Osteoblast (primary cell): Measurements from ENCODE around the gene NOXRED1. TPM values are rescaled to one million over a fixed set of nuclear protein-coding genes. Genes with fewer than 3 reads are reported as not detected.

ENCODE experiments used
- DNase-seq: peaks from one replicate; pipeline ENCODE4 v3.0.0; 2011; ENCODE audit warnings: low spot score, mixed read lengths; ENCODE audit not compliant: insufficient read length; ENCODE audit errors: missing footprints
- H2AFZ ChIP-seq: 2 replicates; pipeline ENCODE4 v1.6.0; 2011; ENCODE audit warnings: mild to moderate bottlenecking, low read length
- H3K27ac ChIP-seq: 2 replicates; pipeline ENCODE4 v1.5.1; 2011; ENCODE audit warnings: mild to moderate bottlenecking, low read depth, low read length, moderate library complexity
- H3K27me3 ChIP-seq: 2 replicates; pipeline ENCODE4 v1.6.0; 2012; ENCODE audit warnings: mild to moderate bottlenecking, control low read depth, inconsistent platforms, low read length, moderate library complexity; ENCODE audit not compliant: insufficient read depth
- H3K36me3 ChIP-seq: 2 replicates; pipeline ENCODE4 v1.5.1; 2011; ENCODE audit warnings: mild to moderate bottlenecking, low read length, control low read depth, moderate library complexity; ENCODE audit not compliant: insufficient read depth
- H3K4me1 ChIP-seq: 2 replicates; pipeline ENCODE4 v1.5.1; 2011; ENCODE audit warnings: mild to moderate bottlenecking, low read length, control low read depth, moderate library complexity; ENCODE audit not compliant: insufficient read depth
- H3K4me2 ChIP-seq: 2 replicates; pipeline ENCODE4 v1.6.0; 2011; ENCODE audit warnings: mild to moderate bottlenecking, low read length; ENCODE audit not compliant: insufficient read depth
- H3K4me3 ChIP-seq: fragments of 200-600 bp; sonication (generic); 3 replicates; pipeline ENCODE4 v1.5.1; 2012; ENCODE audit warnings: mild to moderate bottlenecking, low read length, inconsistent platforms; ENCODE audit not compliant: insufficient read depth
- H3K79me2 ChIP-seq: 2 replicates; pipeline ENCODE4 v1.6.0; 2012; ENCODE audit warnings: mild to moderate bottlenecking, low read length, control low read depth, inconsistent platforms; ENCODE audit not compliant: insufficient read depth
- H3K9me3 ChIP-seq: 2 replicates; pipeline ENCODE4 v1.5.1; 2011; ENCODE audit warnings: low read depth, low read length, control low read depth
- H4K20me1 ChIP-seq: 2 replicates; pipeline ENCODE4 v1.6.0; 2012; ENCODE audit warnings: mild to moderate bottlenecking, low read length, control low read depth; ENCODE audit not compliant: insufficient read depth
- total RNA-seq: library from RNA; depleted of rRNA; stranded (reverse); fragments of >200 nt; gene quantifications from 2 replicates; pipeline ENCODE4 v1.2.3, GENCODE V29; 2012
- TF ChIP-seq, protein P1 (sequence below): IDR thresholded peaks from 2 replicates; pipeline ENCODE4 v1.5.1; 2011; ENCODE audit warnings: mild to moderate bottlenecking, low read depth, low read length, moderate library complexity; ENCODE audit errors: extremely low read depth

The NOXRED1 gene
- total RNA-seq, 1 donor, result 0.36 TPM

DNA sequence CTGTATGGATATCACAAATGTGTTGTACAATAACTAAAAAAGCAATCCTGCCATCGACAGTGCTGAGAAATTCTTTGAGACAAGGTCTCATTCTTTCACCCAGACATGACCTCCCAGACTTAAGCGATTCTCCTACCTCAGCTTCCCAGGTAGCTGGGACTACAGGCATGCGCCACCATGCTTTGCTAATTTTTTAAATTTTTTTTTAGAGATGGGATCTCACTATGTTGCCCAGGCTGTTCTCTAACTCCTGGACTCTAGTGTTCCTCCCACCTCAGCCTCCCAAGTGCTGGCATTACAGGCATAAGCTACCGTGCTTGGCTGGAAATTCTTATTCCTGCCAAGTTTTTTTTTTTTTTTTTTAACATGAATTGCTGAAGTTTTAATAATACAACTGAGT, 16.5 kb upstream of the NOXRED1 start:
- Histone ChIP-seq H2AFZ (no peak overlapping the region), H3K27ac (no peak overlapping the region), H3K4me2 (no peak overlapping the region), H3K4me3 (no peak overlapping the region), H3K36me3 (peaks cover 59% of the 10 kb centered on the region), H3K79me2 (no peaks in the 10 kb centered on the region), H3K27me3 (no peaks in the 10 kb centered on the region), H3K4me1 (no peaks in the 10 kb centered on the region), H3K9me3 (no peaks in the 10 kb centered on the region), H4K20me1 (no peaks in the 10 kb centered on the region)
- no peak for DNase-seq
- TF ChIP-seq, protein P1, sequence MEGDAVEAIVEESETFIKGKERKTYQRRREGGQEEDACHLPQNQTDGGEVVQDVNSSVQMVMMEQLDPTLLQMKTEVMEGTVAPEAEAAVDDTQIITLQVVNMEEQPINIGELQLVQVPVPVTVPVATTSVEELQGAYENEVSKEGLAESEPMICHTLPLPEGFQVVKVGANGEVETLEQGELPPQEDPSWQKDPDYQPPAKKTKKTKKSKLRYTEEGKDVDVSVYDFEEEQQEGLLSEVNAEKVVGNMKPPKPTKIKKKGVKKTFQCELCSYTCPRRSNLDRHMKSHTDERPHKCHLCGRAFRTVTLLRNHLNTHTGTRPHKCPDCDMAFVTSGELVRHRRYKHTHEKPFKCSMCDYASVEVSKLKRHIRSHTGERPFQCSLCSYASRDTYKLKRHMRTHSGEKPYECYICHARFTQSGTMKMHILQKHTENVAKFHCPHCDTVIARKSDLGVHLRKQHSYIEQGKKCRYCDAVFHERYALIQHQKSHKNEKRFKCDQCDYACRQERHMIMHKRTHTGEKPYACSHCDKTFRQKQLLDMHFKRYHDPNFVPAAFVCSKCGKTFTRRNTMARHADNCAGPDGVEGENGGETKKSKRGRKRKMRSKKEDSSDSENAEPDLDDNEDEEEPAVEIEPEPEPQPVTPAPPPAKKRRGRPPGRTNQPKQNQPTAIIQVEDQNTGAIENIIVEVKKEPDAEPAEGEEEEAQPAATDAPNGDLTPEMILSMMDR, result no peak

DNA sequence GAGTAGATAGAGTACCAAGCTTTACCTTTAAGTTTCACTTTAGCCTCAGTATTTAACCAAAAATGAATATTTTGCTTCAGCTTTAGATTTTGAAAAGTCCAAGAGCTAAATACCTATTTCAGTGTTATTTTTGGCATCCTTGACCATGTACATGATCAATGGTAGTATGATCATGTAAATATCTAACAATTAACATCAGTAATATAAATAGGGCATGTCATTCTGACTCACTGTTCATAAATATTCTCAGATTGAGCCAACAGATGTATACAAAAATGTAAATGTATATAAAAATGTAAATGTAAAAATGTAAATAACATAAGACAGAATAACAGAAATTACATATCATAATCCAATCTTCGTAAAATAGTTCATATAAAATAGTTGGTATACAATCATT, 15.3 kb upstream of the NOXRED1 start:
- Histone ChIP-seq H3K27ac (no peak overlapping the region), H3K4me3 (no peak overlapping the region), H2AFZ (no peak overlapping the region), H3K79me2 (no peaks in the 10 kb centered on the region), H3K4me2 (no peak overlapping the region), H4K20me1 (no peaks in the 10 kb centered on the region), H3K4me1 (no peaks in the 10 kb centered on the region), H3K27me3 (no peaks in the 10 kb centered on the region), H3K9me3 (no peaks in the 10 kb centered on the region), H3K36me3 (peaks cover 68% of the 10 kb centered on the region)
- no peak for DNase-seq
- TF ChIP-seq, protein P1, result no peak

DNA sequence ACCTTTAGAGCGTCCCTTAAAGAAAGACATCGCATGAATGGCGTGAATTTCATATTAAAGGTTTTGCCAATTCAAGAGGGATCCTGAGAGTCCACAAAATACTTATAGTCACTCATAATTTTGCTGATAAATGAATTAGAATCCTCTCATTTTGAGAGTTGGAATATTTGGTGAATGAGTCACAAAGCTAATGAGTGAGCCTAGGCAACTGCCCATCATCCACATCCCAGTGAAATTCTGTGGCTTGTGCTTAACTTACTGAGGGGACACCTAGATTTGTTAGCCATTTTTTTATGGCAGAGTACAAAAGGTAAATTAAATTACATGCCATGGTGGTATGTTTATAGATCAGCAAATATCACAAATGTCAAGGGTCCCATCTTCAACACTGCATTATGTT, 12.7 kb upstream of the NOXRED1 start:
- H3K9me3 ChIP-seq, result no peaks in the 10 kb centered on the region
- DNase-seq, result no peak
- no peak overlapping the region for H3K4me2 ChIP-seq
- H3K79me2 ChIP-seq, result no peaks in the 10 kb centered on the region
- no peak overlapping the region for H3K4me3 ChIP-seq
- peaks cover 63% of the 10 kb centered on the region for H3K36me3 ChIP-seq
- H4K20me1 ChIP-seq, result no peaks in the 10 kb centered on the region
- H3K27ac ChIP-seq, result no peak overlapping the region
- TF ChIP-seq, protein P1, result no peak
- H3K4me1 ChIP-seq, result no peaks in the 10 kb centered on the region
- no peak overlapping the region for H2AFZ ChIP-seq
- H3K27me3 ChIP-seq, result no peaks in the 10 kb centered on the region

DNA sequence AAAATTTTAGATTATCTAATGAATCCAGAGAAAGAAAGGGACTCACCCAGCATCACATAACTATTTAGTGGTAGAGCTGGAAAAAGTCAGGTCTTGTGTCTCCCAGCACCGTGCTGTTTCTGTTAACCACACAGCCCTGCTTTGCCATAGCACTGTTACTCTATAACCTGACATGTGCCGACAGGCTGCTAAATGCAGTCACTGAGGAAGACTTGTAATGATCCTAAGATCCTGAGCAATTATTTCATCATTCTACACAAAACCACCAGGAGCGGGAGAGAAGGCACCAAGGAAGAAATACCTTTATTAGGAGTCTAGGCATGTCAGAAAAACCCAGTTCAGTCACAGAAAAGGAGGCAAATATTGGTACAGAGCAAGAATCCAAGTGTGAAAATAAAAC, 3.1 kb upstream of the NOXRED1 start:
- TF ChIP-seq, protein P1, result no peak
- Histone ChIP-seq H3K4me1 (no peaks in the 10 kb centered on the region), H3K9me3 (no peaks in the 10 kb centered on the region), H3K27me3 (no peaks in the 10 kb centered on the region), H3K27ac (no peak overlapping the region), H3K79me2 (no peaks in the 10 kb centered on the region), H2AFZ (no peak overlapping the region), H3K36me3 (peaks cover 74% of the 10 kb centered on the region), H3K4me2 (no peak overlapping the region), H4K20me1 (no peaks in the 10 kb centered on the region), H3K4me3 (no peak overlapping the region)
- no peak for DNase-seq
